HCT116 (cell line): ENCODE data around the gene STYXL2. TPM values are rescaled to one million over a fixed set of nuclear protein-coding genes. Genes with fewer than 3 reads are reported as not detected.

Experiments used
- ATAC-seq: fragments of 200-7000 bp; cut with Tn5 transposase; 2 replicates; pipeline ENCODE4 v1.9.1; 2020; ENCODE audit warnings: mild to moderate bottlenecking, moderate library complexity
- BruUV-seq: library from RNA; stranded (reverse); fragments of 400-500 nt; replicated peaks from 2 replicates; lab custom pipeline; 2021; lab: Mats Ljungman, UMichigan
- CTCF ChIA-PET: fragments of 300-600 bp; sonication (Branson Sonifier 250); formaldehyde crosslinking; loops from one replicate; lab custom pipeline; 2021; ENCODE audit warnings: antibody characterized with exemption; lab: Charles Lee
- POLR2A ChIA-PET: fragments of 300-600, 350-600 bp; sonication (Branson Sonifier 250); formaldehyde crosslinking; loops from one replicate; lab custom pipeline; 2021; ENCODE audit warnings: antibody characterized with exemption; lab: Charles Lee
- RAD21 ChIA-PET, 2 experiments: fragments of 300-600 bp; sonication (Branson Sonifier 250); formaldehyde crosslinking; loops; one replicate each; lab custom pipeline; 2023; ENCODE audit warnings: low total read pairs in 2 of 2; ENCODE audit not compliant: uncharacterized antibody in 2 of 2, unreplicated experiment in 2 of 2, low non-redundant PET in 1 of 2; lab: Charles Lee
- DNase-seq: peaks from one replicate; pipeline ENCODE4 v3.0.0-alpha.2; 2010; ENCODE audit warnings: low read depth, low spot score
- H2AFZ ChIP-seq: fragments of 200-600 bp; shearing (Covaris generic), sonication (generic); 2 replicates; pipeline ENCODE4 v1.6.1; 2017; ENCODE audit warnings: low read depth, mixed run types, mixed read lengths, antibody characterized with exemption, low read length; ENCODE audit not compliant: poor library complexity, severe bottlenecking
- H3K27ac ChIP-seq: 2 replicates; pipeline ENCODE4 v1.5.1; 2012; ENCODE audit warnings: low read depth, low read length
- H3K27me3 ChIP-seq: fragments of 200-600 bp; sonication (generic); 2 replicates; pipeline ENCODE4 v1.6.1; 2016; ENCODE audit warnings: mixed run types, low read length, mixed read lengths; ENCODE audit not compliant: insufficient read depth
- H3K36me3 ChIP-seq, 2 experiments: fragments of 200-500 bp in 1 of 2; fragments of 200-600 bp in 1 of 2; sonication (Bioruptor generic) in 1 of 2; sonication (generic) in 1 of 2; 2 replicates each; pipeline versions ENCODE4 v1.5.1 to v1.6.1; 2014 to 2016; ENCODE audit warnings: low read length in 2 of 2, inconsistent platforms in 1 of 2, mixed read lengths in 1 of 2, mixed run types in 1 of 2; ENCODE audit not compliant: insufficient read depth in 2 of 2, control insufficient read depth in 1 of 2
- H3K4me1 ChIP-seq, 2 experiments: fragments of 200-600 bp in 1 of 2; sonication (generic) in 1 of 2; 2 replicates each; pipeline versions ENCODE4 v1.5.1 to v1.6.1; 2012 to 2017; ENCODE audit warnings: low read length in 2 of 2, inconsistent platforms in 1 of 2, mild to moderate bottlenecking in 1 of 2, mixed read lengths in 1 of 2, mixed run types in 1 of 2, moderate library complexity in 1 of 2; ENCODE audit not compliant: insufficient read depth in 2 of 2, control insufficient read depth in 1 of 2
- H3K4me2 ChIP-seq: fragments of 200-600 bp; sonication (generic); 2 replicates; pipeline ENCODE4 v1.6.1; 2017; ENCODE audit warnings: mixed run types, low read length, mixed read lengths
- H3K4me3 ChIP-seq, 2 experiments: fragments of 200-600 bp in 1 of 2; sonication (generic) in 1 of 2; replicated peaks in 1 of 2; 2 replicates each; pipeline ENCODE4 v1.5.1; 2011 to 2016; ENCODE audit warnings: low read length in 2 of 2, control low read depth in 1 of 2, low read depth in 1 of 2, mild to moderate bottlenecking in 1 of 2, mixed read lengths in 1 of 2, mixed run types in 1 of 2
- H3K79me2 ChIP-seq: fragments of 200-600 bp; sonication (generic); 2 replicates; pipeline ENCODE4 v1.6.1; 2017; ENCODE audit warnings: mild to moderate bottlenecking, mixed run types, low read length, moderate library complexity, mixed read lengths; ENCODE audit not compliant: insufficient read depth
- H3K9ac ChIP-seq: fragments of 200-600 bp; sonication (generic); 2 replicates; pipeline ENCODE4 v1.6.1; 2016; ENCODE audit warnings: low read length, mixed read lengths
- H3K9me2 ChIP-seq: fragments of 200-600 bp; sonication (generic), shearing (Covaris generic); 2 replicates; pipeline ENCODE4 v1.6.1; 2017; ENCODE audit warnings: mixed run types, mild to moderate bottlenecking, moderate library complexity; ENCODE audit not compliant: insufficient read depth
- H3K9me3 ChIP-seq, 2 experiments: fragments of 200-500 bp in 1 of 2; fragments of 200-600 bp in 1 of 2; sonication (Bioruptor generic) in 1 of 2; sonication (generic) in 1 of 2; 2 replicates each; pipeline ENCODE4 v1.6.1; 2014 to 2017; ENCODE audit warnings: low read length in 2 of 2, mixed read lengths in 2 of 2, inconsistent platforms in 1 of 2, low read depth in 1 of 2, mild to moderate bottlenecking in 1 of 2, mixed run types in 1 of 2, moderate library complexity in 1 of 2; ENCODE audit not compliant: control insufficient read depth in 1 of 2, insufficient read depth in 1 of 2
- H4K20me1 ChIP-seq: fragments of 200-600 bp; sonication (generic), shearing (Covaris generic); 2 replicates; pipeline ENCODE4 v1.6.1; 2017; ENCODE audit warnings: mixed run types, mild to moderate bottlenecking, moderate library complexity; ENCODE audit not compliant: insufficient read depth
- CBX3 ChIP-seq: IDR thresholded peaks from 2 replicates; pipeline ENCODE4 v1.6.1; 2012; ENCODE audit warnings: low read depth
- CEBPB ChIP-seq: IDR thresholded peaks from 2 replicates; pipeline ENCODE4 v1.6.1; 2012; ENCODE audit warnings: low read depth
- EGR1 ChIP-seq: IDR thresholded peaks from 2 replicates; pipeline ENCODE4 v1.6.1; 2012; ENCODE audit warnings: low read depth
- ELF1 ChIP-seq: IDR thresholded peaks from 2 replicates; pipeline ENCODE4 v1.6.1; 2012; ENCODE audit warnings: low read depth, borderline replicate concordance
- FOSL1 ChIP-seq: IDR thresholded peaks from 2 replicates; pipeline ENCODE4 v1.6.1; 2012; ENCODE audit warnings: low read depth
- JUND ChIP-seq: IDR thresholded peaks from 2 replicates; pipeline ENCODE4 v1.6.1; 2012
- YY1 ChIP-seq: IDR thresholded peaks from 2 replicates; pipeline ENCODE4 v1.6.1; 2011; ENCODE audit warnings: low read length, low read depth, moderate library complexity, mild to moderate bottlenecking; ENCODE audit not compliant: insufficient replicate concordance; ENCODE audit errors: extremely low read depth
- intact Hi-C: fragments of 100-400 bp; cut with micrococcal nuclease; formaldehyde crosslinking; loops from 2 replicates; pipeline ENCODE4 v1.10.0; 2022
- total RNA-seq: library from RNA; stranded (reverse); gene quantifications from one replicate; pipeline ENCODE4 v1.2.1, GENCODE V29; 2021; ENCODE audit not compliant: unreplicated experiment
- TF ChIP-seq, protein P1 (sequence below), 3 experiments: fragments of 200-600 bp in 1 of 3; sonication (generic) in 1 of 3; IDR thresholded peaks in 2 of 3; conservative IDR thresholded peaks in 1 of 3; 2 replicates each; pipeline ENCODE4 v1.5.1; 2012 to 2017; ENCODE audit warnings: low read depth in 2 of 3, low read length in 2 of 3, antibody characterized with exemption in 1 of 3, borderline replicate concordance in 1 of 3, control low read depth in 1 of 3, mild to moderate bottlenecking in 1 of 3, mixed read lengths in 1 of 3, mixed run types in 1 of 3, moderate library complexity in 1 of 3; ENCODE audit not compliant: insufficient read depth in 1 of 3
- TF ChIP-seq, protein P2 (sequence below): IDR thresholded peaks from 2 replicates; pipeline ENCODE4 v1.6.1; 2012
- TF ChIP-seq, protein P3 (sequence below): IDR thresholded peaks from 2 replicates; pipeline ENCODE4 v1.6.1; 2012

STYXL2 gene
- total RNA-seq, 1 experiment from 2014 or later, result not detected

DNA sequence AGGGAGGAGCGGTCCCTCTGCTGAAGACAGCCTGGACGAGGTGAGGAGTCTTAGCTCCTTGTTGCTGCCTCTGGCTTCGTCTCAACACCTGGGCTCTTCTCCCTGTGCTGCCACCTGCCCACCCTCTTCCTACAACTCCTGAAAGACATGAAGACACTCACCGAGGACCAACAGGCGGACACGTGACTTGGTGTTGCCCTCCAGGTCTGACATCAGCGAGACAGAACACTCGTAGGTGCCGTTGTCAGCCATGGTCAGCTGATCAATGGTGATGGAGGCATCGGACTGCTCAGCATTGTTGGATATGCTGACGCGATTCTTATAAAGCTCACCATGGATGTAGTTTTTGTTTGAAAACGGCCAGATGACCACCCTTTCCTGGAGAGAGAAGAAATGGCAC is 25.1 kb upstream of the STYXL2 start:
- Histone ChIP-seq H3K4me2 (no peak overlapping the region), H3K9me3 (no peaks in the 10 kb centered on the region), H3K36me3 (no peaks in the 10 kb centered on the region), H3K4me1 (peaks cover 0 to 8% of the 10 kb centered on the region in 2 experiments; a peak in 2 of 4 replicates), H3K4me3 (no peak overlapping the region), H3K27me3 (no peaks in the 10 kb centered on the region), H2AFZ (no peak overlapping the region), H3K79me2 (no peaks in the 10 kb centered on the region), H3K9me2 (no peaks in the 10 kb centered on the region), H3K27ac (no peak overlapping the region), H4K20me1 (no peaks in the 10 kb centered on the region), H3K9ac (no peak overlapping the region)
- ChIA-PET CTCF (interaction anchor here (0.9 kb wide), 1 partner anchor 10 kb away, joined by 3 read pairs; no protein-coding TSS in a partner anchor), RAD21 (no interaction called here), POLR2A (no interaction called here)
- ATAC-seq (no peak), DNase-seq (no peak)
- TF ChIP-seq JUND (no peak), FOSL1 (no peak), CBX3 (no peak), EGR1 (no peak), CEBPB (no peak), YY1 (no peak), ELF1 (no peak)
- TF ChIP-seq, protein P1, sequence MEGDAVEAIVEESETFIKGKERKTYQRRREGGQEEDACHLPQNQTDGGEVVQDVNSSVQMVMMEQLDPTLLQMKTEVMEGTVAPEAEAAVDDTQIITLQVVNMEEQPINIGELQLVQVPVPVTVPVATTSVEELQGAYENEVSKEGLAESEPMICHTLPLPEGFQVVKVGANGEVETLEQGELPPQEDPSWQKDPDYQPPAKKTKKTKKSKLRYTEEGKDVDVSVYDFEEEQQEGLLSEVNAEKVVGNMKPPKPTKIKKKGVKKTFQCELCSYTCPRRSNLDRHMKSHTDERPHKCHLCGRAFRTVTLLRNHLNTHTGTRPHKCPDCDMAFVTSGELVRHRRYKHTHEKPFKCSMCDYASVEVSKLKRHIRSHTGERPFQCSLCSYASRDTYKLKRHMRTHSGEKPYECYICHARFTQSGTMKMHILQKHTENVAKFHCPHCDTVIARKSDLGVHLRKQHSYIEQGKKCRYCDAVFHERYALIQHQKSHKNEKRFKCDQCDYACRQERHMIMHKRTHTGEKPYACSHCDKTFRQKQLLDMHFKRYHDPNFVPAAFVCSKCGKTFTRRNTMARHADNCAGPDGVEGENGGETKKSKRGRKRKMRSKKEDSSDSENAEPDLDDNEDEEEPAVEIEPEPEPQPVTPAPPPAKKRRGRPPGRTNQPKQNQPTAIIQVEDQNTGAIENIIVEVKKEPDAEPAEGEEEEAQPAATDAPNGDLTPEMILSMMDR (IDR thresholded peaks at IDR 0.05 in 2 of 3, conservative IDR thresholded peaks at IDR 0.05 in 1 of 3; ENCODE audit: borderline replicate concordance in 1 of 3, insufficient read depth in 1 of 3, low read depth in 2 of 3, low read length in 2 of 3), result no peak
- TF ChIP-seq, protein P2, sequence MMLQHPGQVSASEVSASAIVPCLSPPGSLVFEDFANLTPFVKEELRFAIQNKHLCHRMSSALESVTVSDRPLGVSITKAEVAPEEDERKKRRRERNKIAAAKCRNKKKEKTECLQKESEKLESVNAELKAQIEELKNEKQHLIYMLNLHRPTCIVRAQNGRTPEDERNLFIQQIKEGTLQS, result no peak
- TF ChIP-seq, protein P3, sequence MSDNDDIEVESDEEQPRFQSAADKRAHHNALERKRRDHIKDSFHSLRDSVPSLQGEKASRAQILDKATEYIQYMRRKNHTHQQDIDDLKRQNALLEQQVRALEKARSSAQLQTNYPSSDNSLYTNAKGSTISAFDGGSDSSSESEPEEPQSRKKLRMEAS, result no peak
- no TSS peak for BruUV-seq
- intact Hi-C loops, result loop anchor here (5.0 kb wide), 2 partner anchors 199 to 619 kb away; no protein-coding TSS in a partner anchor
